ENCODE results near the gene PRKCZ.

DNA sequence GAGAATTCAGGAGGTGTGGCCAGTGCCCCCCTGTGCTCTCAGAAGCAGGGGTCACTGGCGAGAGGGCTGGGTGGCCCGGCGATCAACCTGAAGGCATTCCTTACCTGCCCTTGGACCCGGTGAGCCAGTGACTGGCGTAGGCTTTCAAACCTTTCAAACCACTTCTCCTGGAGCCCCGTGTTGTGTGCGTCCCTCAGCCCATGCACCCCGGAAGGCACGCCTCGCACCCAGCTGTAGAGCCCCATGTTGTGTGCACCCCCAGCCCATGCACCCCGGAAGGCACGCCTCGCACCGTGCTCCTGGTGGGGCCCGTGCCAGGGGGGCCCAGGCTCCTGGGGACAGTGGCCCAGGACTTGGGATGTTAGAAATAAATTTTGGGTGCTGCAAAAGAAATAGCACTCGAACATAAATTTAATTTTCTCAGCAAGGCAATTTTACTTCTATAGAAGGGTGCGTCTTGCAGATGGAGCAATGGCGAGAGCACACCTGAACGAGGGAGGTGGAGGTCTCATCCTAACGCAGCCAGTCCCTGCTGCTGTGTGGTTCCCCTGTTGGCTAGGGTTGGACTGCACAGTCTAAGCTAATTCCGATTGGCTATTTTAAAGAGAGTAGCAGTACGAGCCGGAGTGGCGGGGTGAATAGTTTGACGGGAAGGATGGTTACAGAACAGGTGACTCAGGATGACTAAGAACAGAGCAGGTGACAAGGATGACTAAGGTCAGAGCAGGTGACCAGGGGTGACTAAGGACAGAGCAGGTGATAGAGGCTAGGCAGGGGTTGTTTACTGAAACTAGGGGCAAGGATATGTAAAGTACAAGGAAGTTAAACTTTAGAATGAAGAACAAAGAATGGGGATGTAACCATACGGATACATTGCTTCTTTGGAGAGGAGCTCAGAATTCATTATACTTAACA, 47.4 kb downstream of the PRKCZ start:
- TF ChIP-seq, protein P1, sequence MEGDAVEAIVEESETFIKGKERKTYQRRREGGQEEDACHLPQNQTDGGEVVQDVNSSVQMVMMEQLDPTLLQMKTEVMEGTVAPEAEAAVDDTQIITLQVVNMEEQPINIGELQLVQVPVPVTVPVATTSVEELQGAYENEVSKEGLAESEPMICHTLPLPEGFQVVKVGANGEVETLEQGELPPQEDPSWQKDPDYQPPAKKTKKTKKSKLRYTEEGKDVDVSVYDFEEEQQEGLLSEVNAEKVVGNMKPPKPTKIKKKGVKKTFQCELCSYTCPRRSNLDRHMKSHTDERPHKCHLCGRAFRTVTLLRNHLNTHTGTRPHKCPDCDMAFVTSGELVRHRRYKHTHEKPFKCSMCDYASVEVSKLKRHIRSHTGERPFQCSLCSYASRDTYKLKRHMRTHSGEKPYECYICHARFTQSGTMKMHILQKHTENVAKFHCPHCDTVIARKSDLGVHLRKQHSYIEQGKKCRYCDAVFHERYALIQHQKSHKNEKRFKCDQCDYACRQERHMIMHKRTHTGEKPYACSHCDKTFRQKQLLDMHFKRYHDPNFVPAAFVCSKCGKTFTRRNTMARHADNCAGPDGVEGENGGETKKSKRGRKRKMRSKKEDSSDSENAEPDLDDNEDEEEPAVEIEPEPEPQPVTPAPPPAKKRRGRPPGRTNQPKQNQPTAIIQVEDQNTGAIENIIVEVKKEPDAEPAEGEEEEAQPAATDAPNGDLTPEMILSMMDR (conservative IDR thresholded peaks at IDR 0.05; ENCODE audit: low read depth, low read length) = no peak
- TF ChIP-seq EZH2phosphoT487 (IDR thresholded peaks at IDR 0.05; ENCODE audit: borderline replicate concordance, low read length) = no peak

Data from PC-3 (cell line).